K562 (cell line): ENCODE results near the gene NUP98. TPM values are rescaled to one million over a fixed set of nuclear protein-coding genes. Genes with fewer than 3 reads are reported as not detected.

Experiments
- ARID2 ChIP-seq: fragments of 450-650 bp; IDR thresholded peaks from 2 replicates; pipeline ENCODE4 v1.6.1; 2017; ENCODE audit warnings: antibody characterized with exemption, mild to moderate bottlenecking
- ATF7 ChIP-seq: fragments of 450-650 bp; IDR thresholded peaks from 2 replicates; pipeline ENCODE4 v1.7.1; 2014; ENCODE audit warnings: mild to moderate bottlenecking, moderate library complexity
- BMI1 ChIP-seq: fragments of 150-350 bp; IDR thresholded peaks from 2 replicates; pipeline ENCODE4 v1.6.1; 2014; ENCODE audit warnings: low read length
- CEBPG ChIP-seq, 3 experiments: fragments of 200-800 bp in 1 of 3; sonication (Bioruptor generic) in 1 of 3; sonication (generic) in 1 of 3; formaldehyde crosslinking in 1 of 3; IDR thresholded peaks in 2 of 3; conservative IDR thresholded peaks in 1 of 3; 2 replicates each; pipeline versions ENCODE4 v1.6.1 to v1.8.0; 2016 to 2022; ENCODE audit warnings: missing compliant biosample characterization in 2 of 3, missing genetic modification characterization in 2 of 3, mild to moderate bottlenecking in 1 of 3, missing genetic modification reagents in 1 of 3
- CREB1 ChIP-seq, 2 experiments: sonication (generic) in 1 of 2; formaldehyde crosslinking in 1 of 2; IDR thresholded peaks; 2 replicates each; pipeline versions ENCODE4 v1.6.1 to v1.8.0; 2012 to 2022; ENCODE audit warnings: inconsistent platforms in 1 of 2, mild to moderate bottlenecking in 1 of 2, missing genetic modification reagents in 1 of 2, moderate library complexity in 1 of 2
- EGR1 ChIP-seq: fragments of 450-650 bp; conservative IDR thresholded peaks from 2 replicates; pipeline ENCODE4 v1.6.1; 2017; ENCODE audit warnings: mild to moderate bottlenecking
- NR2F6 ChIP-seq: fragments of 450-650 bp; formaldehyde crosslinking; IDR thresholded peaks from 2 replicates; pipeline ENCODE4 v1.4.0; 2020; ENCODE audit warnings: mild to moderate bottlenecking
- RFX7 ChIP-seq: fragments of 250-450 bp; sonication (Bioruptor Pico); IDR thresholded peaks from 2 replicates; pipeline ENCODE4 v1.5.1; 2021; ENCODE audit warnings: mild to moderate bottlenecking
- ZBTB1 ChIP-seq: sonication (generic); formaldehyde crosslinking; IDR thresholded peaks from 2 replicates; pipeline ENCODE4 v1.8.1; 2023; ENCODE audit warnings: missing genetic modification reagents, low read depth, mild to moderate bottlenecking, borderline replicate concordance
- polyA plus RNA-seq, 8 experiments: library from polyadenylated mRNA; depleted of rRNA in 4 of 8; stranded (reverse) in 5 of 8; unstranded in 3 of 8; fragments of >200 nt; fragmentation: Nextera tagmentation in 2 of 8; fragmentation: Illumina TruSeq in 1 of 8; extraction: Ambion mirVana in 2 of 8; extraction: Trizol in 1 of 8; gene quantifications; 2 replicates each; pipeline versions ENCODE4 v1.2.1 to v1.2.3, GENCODE V29; 2011 to 2014; ENCODE audit warnings: inconsistent platforms in 1 of 8, missing spikeins in 1 of 8
- total RNA-seq, 7 experiments: library from RNA; depleted of rRNA in 6 of 7; stranded (reverse); fragments of >200 nt in 6 of 7; fragmentation: Illumina TruSeq in 2 of 7; extraction: Trizol in 2 of 7; gene quantifications; 2 replicates each; pipeline versions ENCODE4 v1.2.1 to v1.2.3, GENCODE V29; 2011 to 2021; ENCODE audit warnings: low replicate concordance in 1 of 7
- TF ChIP-seq, protein P1 (sequence below): fragments of 450-650 bp; formaldehyde crosslinking; IDR thresholded peaks from 2 replicates; pipeline ENCODE4 v1.4.0; 2020; ENCODE audit warnings: mild to moderate bottlenecking, moderate library complexity
- TF ChIP-seq, protein P2 (sequence below): fragments of 450-650 bp; formaldehyde crosslinking; IDR thresholded peaks from 2 replicates; pipeline ENCODE4 v1.4.0; 2020; ENCODE audit warnings: mild to moderate bottlenecking, moderate library complexity
- TF ChIP-seq, protein P3 (sequence below): fragments of 250-450 bp; sonication (Bioruptor Pico); IDR thresholded peaks from 2 replicates; pipeline ENCODE4 v1.6.1; 2021; ENCODE audit warnings: mild to moderate bottlenecking
- TF ChIP-seq, protein P4 (sequence below), 3 experiments: IDR thresholded peaks in 2 of 3; conservative IDR thresholded peaks in 1 of 3; 2 replicates each; pipeline ENCODE4 v1.5.1; 2011 to 2012; ENCODE audit warnings: low read length in 3 of 3, mild to moderate bottlenecking in 3 of 3, control low read depth in 2 of 3, improper control_type of control experiment in 1 of 3, inconsistent platforms in 1 of 3, low read depth in 1 of 3, mixed read lengths in 1 of 3, moderate library complexity in 1 of 3; ENCODE audit not compliant: insufficient read depth in 2 of 3
- TF ChIP-seq, protein P5 (sequence below): sonication (generic); formaldehyde crosslinking; IDR thresholded peaks from 2 replicates; pipeline ENCODE4 v1.8.1; 2023; ENCODE audit warnings: mild to moderate bottlenecking, missing genetic modification reagents
- TF ChIP-seq, protein P6 (sequence below): fragments of 250-450 bp; sonication (Bioruptor Pico); IDR thresholded peaks from 2 replicates; pipeline ENCODE4 v1.5.0; 2021

NUP98 gene
- total and polyA plus RNA-seq, 9 of the 15 experiments (the other 6 are each of a cell fraction or from before 2014, with no cell fraction given): 45.1 to 196 (median 130) TPM

DNA sequence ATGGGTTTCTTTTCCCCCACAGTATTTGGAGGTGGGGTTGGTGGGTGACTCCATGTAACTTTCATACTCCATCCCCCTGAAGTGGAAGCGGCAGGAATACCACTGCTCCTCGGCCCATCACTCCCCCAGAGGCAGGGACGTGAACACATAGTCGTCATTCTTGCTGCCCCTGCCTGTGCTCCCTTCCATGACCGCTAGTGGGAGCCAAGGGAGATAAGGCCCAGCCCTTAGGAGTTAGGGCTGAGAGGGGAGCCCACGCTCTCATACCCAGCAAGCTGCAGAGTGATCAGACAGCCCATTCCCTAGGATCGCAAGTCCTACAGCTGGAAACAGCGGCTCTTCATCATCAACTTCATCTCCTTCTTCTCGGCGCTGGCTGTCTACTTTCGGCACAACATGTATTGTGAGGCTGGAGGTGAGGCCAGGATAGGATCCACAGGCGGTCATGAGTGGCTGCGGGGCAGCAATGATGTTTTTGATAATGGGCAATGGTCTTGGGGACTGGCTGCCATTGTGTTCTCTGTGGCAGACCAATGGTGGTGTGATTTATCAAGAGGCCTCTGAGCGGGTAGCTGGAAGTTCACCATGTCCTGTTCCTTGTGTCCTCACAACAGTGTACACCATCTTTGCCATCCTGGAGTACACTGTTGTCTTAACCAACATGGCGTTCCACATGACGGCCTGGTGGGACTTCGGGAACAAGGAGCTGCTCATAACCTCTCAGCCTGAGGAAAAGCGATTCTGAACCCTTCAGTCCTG, 27.5 kb upstream of the NUP98 start (continued):
- TF ChIP-seq, protein P1, sequence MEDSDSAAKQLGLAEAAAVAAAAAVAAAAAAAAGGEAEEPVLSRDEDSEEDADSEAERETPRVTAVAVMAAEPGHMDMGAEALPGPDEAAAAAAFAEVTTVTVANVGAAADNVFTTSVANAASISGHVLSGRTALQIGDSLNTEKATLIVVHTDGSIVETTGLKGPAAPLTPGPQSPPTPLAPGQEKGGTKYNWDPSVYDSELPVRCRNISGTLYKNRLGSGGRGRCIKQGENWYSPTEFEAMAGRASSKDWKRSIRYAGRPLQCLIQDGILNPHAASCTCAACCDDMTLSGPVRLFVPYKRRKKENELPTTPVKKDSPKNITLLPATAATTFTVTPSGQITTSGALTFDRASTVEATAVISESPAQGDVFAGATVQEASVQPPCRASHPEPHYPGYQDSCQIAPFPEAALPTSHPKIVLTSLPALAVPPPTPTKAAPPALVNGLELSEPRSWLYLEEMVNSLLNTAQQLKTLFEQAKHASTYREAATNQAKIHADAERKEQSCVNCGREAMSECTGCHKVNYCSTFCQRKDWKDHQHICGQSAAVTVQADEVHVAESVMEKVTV (CRISPR knock-in tag): peak; percentile 81
- TF ChIP-seq, protein P2, sequence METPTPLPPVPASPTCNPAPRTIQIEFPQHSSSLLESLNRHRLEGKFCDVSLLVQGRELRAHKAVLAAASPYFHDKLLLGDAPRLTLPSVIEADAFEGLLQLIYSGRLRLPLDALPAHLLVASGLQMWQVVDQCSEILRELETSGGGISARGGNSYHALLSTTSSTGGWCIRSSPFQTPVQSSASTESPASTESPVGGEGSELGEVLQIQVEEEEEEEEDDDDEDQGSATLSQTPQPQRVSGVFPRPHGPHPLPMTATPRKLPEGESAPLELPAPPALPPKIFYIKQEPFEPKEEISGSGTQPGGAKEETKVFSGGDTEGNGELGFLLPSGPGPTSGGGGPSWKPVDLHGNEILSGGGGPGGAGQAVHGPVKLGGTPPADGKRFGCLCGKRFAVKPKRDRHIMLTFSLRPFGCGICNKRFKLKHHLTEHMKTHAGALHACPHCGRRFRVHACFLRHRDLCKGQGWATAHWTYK: 0 out of 2 replicates have a peak, but pooled peaks have one; percentile 45
- TF ChIP-seq CREB1 (IDR thresholded peaks at IDR 0.05) (no peak; the same call in 1 of the 2 replicates), CREB1 (CRISPR knock-in tag; IDR thresholded peaks at IDR 0.05) (peak; percentile 68), NR2F6 (no peak), RFX7 (0 out of 2 replicates have a peak, but pooled peaks have one; percentile 45), EGR1 (peak; percentile 45; the same call in 1 of the 2 replicates), BMI1 (0 out of 2 replicates have a peak, but pooled peaks have one; percentile 19), ATF7 (peak; percentile 88), ZBTB1 (no peak), CEBPG (CRISPR knock-in tag; IDR thresholded peaks at IDR 0.05) (0 out of 2 replicates have a peak, but pooled peaks have one; percentile 4), CEBPG (tag; conservative IDR thresholded peaks at IDR 0.05 in 1 of 2, IDR thresholded peaks at IDR 0.05 in 1 of 2) (no peak), ARID2 (0 out of 2 replicates have a peak, but pooled peaks have one; percentile 59)
- TF ChIP-seq, protein P3, sequence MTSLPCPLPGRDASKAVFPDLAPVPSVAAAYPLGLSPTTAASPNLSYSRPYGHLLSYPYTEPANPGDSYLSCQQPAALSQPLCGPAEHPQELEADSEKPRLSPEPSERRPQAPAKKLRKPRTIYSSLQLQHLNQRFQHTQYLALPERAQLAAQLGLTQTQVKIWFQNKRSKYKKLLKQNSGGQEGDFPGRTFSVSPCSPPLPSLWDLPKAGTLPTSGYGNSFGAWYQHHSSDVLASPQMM (CRISPR knock-in tag): no peak
- TF ChIP-seq, protein P4, sequence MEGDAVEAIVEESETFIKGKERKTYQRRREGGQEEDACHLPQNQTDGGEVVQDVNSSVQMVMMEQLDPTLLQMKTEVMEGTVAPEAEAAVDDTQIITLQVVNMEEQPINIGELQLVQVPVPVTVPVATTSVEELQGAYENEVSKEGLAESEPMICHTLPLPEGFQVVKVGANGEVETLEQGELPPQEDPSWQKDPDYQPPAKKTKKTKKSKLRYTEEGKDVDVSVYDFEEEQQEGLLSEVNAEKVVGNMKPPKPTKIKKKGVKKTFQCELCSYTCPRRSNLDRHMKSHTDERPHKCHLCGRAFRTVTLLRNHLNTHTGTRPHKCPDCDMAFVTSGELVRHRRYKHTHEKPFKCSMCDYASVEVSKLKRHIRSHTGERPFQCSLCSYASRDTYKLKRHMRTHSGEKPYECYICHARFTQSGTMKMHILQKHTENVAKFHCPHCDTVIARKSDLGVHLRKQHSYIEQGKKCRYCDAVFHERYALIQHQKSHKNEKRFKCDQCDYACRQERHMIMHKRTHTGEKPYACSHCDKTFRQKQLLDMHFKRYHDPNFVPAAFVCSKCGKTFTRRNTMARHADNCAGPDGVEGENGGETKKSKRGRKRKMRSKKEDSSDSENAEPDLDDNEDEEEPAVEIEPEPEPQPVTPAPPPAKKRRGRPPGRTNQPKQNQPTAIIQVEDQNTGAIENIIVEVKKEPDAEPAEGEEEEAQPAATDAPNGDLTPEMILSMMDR (IDR thresholded peaks at IDR 0.05 in 2 of 3, conservative IDR thresholded peaks at IDR 0.05 in 1 of 3; ENCODE audit: insufficient read depth in 2 of 3, low read depth in 1 of 3, low read length in 3 of 3): peak; percentile 99
- TF ChIP-seq, protein P5, sequence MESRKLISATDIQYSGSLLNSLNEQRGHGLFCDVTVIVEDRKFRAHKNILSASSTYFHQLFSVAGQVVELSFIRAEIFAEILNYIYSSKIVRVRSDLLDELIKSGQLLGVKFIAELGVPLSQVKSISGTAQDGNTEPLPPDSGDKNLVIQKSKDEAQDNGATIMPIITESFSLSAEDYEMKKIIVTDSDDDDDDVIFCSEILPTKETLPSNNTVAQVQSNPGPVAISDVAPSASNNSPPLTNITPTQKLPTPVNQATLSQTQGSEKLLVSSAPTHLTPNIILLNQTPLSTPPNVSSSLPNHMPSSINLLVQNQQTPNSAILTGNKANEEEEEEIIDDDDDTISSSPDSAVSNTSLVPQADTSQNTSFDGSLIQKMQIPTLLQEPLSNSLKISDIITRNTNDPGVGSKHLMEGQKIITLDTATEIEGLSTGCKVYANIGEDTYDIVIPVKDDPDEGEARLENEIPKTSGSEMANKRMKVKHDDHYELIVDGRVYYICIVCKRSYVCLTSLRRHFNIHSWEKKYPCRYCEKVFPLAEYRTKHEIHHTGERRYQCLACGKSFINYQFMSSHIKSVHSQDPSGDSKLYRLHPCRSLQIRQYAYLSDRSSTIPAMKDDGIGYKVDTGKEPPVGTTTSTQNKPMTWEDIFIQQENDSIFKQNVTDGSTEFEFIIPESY (CRISPR knock-in tag): peak; percentile 66
- TF ChIP-seq, protein P6, sequence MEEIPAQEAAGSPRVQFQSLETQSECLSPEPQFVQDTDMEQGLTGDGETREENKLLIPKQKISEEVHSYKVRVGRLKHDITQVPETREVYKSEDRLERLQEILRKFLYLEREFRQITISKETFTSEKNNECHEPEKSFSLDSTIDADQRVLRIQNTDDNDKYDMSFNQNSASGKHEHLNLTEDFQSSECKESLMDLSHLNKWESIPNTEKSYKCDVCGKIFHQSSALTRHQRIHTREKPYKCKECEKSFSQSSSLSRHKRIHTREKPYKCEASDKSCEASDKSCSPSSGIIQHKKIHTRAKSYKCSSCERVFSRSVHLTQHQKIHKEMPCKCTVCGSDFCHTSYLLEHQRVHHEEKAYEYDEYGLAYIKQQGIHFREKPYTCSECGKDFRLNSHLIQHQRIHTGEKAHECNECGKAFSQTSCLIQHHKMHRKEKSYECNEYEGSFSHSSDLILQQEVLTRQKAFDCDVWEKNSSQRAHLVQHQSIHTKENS (CRISPR knock-in tag): 0 out of 2 replicates have a peak, but pooled peaks have one; percentile 4
